ENCODE measurements around the gene GADD45G.

The GADD45G gene

DNA sequence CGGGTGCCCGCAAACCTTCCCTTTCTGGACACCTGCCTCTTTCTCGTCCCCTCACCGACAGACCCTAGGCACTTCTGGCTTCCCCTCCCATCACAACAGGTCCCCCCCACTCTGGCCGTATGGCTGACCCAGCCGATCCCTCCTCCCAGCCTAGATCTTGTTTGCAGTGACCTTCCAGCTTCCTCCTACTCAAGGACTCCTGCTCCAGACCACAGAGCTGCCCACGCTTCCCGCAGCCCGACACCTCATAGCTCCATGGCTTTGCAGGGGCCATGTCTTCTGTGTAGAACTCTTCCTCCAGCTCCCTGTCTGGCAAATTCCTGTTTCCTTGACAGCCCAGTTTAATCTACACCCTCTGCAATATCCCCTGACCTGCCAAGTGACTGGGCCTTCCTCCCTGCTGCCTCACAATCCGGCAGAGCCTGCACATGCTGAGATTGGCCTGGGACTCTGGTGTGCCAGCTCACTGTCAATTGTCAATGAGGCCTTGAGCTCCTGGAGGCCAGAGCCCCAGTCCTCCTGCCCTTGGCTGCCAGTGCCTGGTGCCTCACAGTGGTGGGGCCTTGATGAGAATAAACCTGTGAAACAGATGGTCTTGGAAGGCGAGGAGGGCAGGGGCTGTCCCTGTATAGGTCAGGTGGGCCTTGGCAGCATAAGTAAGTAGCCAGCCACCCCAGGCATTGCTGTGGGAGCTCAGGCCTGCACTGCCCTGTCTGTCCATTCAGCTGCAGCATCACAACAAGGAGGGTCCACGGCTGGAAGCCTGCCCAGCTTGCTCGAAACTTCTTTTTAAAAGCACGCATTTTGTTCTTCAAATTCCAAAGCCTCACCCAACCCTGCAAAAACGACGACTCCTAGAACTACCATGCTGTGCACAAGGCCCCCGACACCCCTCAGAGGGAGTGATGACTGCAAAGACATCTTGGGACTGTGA, 50.5 kb downstream of the GADD45G start:
- FAIRE-seq: no peak
